ENCODE measurements around the gene SCAMP2. TPM values are rescaled to one million over a fixed set of nuclear protein-coding genes. Genes with fewer than 3 reads are reported as not detected.

The SCAMP2 gene
- total RNA-seq, 1 donor from 2014 or later = 115 TPM

GRCh38 chr15:74836846-74837245 is 36.3 kb downstream of the SCAMP2 start:
- ATAC-seq (no peak), DNase-seq (no peak)
- no peaks in the 10 kb centered on the region for H3K27me3 ChIP-seq
- peaks cover 3% of the 10 kb centered on the region for H3K4me1 ChIP-seq
- no peaks in the 10 kb centered on the region for H3K9me3 ChIP-seq
- no peak overlapping the region for H3K4me3 ChIP-seq
- intact Hi-C loops (cut with DNase I) = no loop called here
- H3K36me3 ChIP-seq = peaks cover 15% of the 10 kb centered on the region
- H3K27ac ChIP-seq = no peak overlapping the region
- no peak for TF ChIP-seq CTCF (IDR thresholded peaks at IDR 0.05)

DNA sequence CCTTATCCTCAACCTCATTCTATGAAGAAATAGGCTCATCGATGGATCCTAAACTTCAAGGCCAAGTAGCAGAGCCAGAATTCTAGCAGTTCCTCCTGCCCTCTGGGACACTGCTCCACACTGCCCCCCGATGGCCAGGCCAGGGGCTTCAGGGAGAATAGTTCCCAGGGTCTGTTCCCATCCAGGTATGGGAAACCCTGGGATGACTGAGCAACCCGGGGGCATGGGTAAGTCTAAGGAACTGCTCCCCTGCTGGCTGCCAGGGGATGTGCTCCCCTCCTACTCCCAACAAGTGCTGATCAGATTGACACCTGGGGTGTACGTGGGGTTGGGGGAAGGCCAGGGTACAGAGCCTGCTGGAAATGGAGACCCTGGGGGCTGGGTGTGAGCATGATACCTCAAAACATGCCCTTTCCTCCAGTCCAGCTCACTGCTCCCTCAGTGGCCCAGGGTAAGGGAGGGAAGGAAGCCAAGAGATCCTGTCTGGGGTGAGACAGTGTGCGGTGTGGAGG is 37.8 kb downstream of the SCAMP2 start:
- no peak overlapping the region for H3K4me3 ChIP-seq
- no peaks in the 10 kb centered on the region for H3K27me3 ChIP-seq
- H3K9me3 ChIP-seq = no peaks in the 10 kb centered on the region
- peak; percentile 78 for ATAC-seq
- no peak overlapping the region for H3K27ac ChIP-seq
- intact Hi-C loops (cut with DNase I) = no loop called here
- peak; percentile 82 for DNase-seq
- peaks cover 15% of the 10 kb centered on the region for H3K36me3 ChIP-seq
- peak; percentile 68 for TF ChIP-seq CTCF (IDR thresholded peaks at IDR 0.05)
- no peaks in the 10 kb centered on the region for H3K4me1 ChIP-seq

GRCh38 chr15:74833376-74834107 is 39.6 kb downstream of the SCAMP2 start:
- no peak overlapping the region for H3K27ac ChIP-seq
- DNase-seq (no peak), ATAC-seq (no peak)
- intact Hi-C loops (cut with DNase I) = no loop called here
- H3K36me3 ChIP-seq = peaks cover 10% of the 10 kb centered on the region
- H3K9me3 ChIP-seq = no peaks in the 10 kb centered on the region
- peaks cover 5% of the 10 kb centered on the region for H3K27me3 ChIP-seq
- no peak for TF ChIP-seq CTCF (IDR thresholded peaks at IDR 0.05)
- no peaks in the 10 kb centered on the region for H3K4me1 ChIP-seq
- H3K4me3 ChIP-seq = no peak overlapping the region

DNA sequence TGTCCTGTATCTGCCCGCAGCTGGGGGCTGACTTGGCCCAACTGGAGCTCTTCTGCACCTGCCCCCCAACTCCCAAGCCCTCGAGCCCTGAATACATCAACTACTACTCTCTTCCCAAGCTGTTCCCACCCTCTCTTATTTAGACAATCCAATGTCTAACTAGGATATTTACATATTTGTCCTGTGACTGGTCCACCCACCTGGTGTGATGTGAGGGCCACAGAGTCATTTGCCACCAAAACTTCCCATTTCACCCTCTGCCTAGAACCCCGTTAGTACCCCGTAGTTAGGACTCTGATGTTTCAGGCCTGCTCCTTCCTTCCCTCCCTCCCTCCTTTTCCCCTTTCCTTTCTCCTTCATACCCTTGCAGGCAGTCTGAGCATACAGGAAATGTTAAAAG is 40.3 kb downstream of the SCAMP2 start:
- no peak for TF ChIP-seq CTCF (IDR thresholded peaks at IDR 0.05)
- ATAC-seq (no peak), DNase-seq (no peak)
- intact Hi-C loops (cut with DNase I) = no loop called here
- Histone ChIP-seq H3K27me3 (peaks cover 11% of the 10 kb centered on the region), H3K36me3 (peaks cover 4% of the 10 kb centered on the region), H3K9me3 (no peaks in the 10 kb centered on the region), H3K27ac (no peak overlapping the region), H3K4me1 (no peaks in the 10 kb centered on the region), H3K4me3 (no peak overlapping the region)

GRCh38 chr15:74831813-74832495 is 41.2 kb downstream of the SCAMP2 start:
- Histone ChIP-seq H3K4me1 (no peaks in the 10 kb centered on the region), H3K9me3 (no peaks in the 10 kb centered on the region), H3K4me3 (no peak overlapping the region), H3K27me3 (peaks cover 19% of the 10 kb centered on the region), H3K36me3 (peaks cover 4% of the 10 kb centered on the region), H3K27ac (no peak overlapping the region)
- TF ChIP-seq CTCF (IDR thresholded peaks at IDR 0.05) = no peak
- intact Hi-C loops (cut with DNase I) = no loop called here
- DNase-seq (no peak), ATAC-seq (no peak)

All from upper lobe of right lung (tissue), 1 donor.